ENCODE measurements around the gene SREBF1. TPM values are rescaled to one million over a fixed set of nuclear protein-coding genes. Genes with fewer than 3 reads are reported as not detected.
A peak's percentile ranks its signal among the peaks of the same experiment; 100 is the strongest.

SREBF1 gene
- total and polyA plus RNA-seq, 4 donors = 27.5 to 71.8 (median 45.8) TPM

- no peak overlapping the region for H3K27ac ChIP-seq (ENCODE audit: low read depth, low read length)
- no peaks in the 10 kb centered on the region for H3K27me3 ChIP-seq (ENCODE audit: control insufficient read depth, insufficient read depth, low read length)
- H3K4me1 ChIP-seq (ENCODE audit: control insufficient read depth, insufficient read depth, low read length) = peaks cover 62% of the 10 kb centered on the region
- 71% methylated on average over 3 of the region's 3 CpGs for WGBS (ENCODE audit: insufficient coverage)
- peaks cover 20% of the 10 kb centered on the region for H3K36me3 ChIP-seq (ENCODE audit: control insufficient read depth, insufficient read depth, low read length)
- no peak overlapping the region for H3K4me3 ChIP-seq (ENCODE audit: low read depth, low read length)
- no peak for DNase-seq (ENCODE audit: low read depth in 4 of 6, low spot score in 6 of 6)
- no peaks in the 10 kb centered on the region for H3K9me3 ChIP-seq (ENCODE audit: control insufficient read depth, insufficient read depth, low read length)
These were observed 59.9 kb downstream of the SREBF1 start for GRCh38 chr17:17776889-17777288.

GRCh38 chr17:17774009-17774881, 62.5 kb downstream of the SREBF1 start:
- Histone ChIP-seq H3K27ac (ENCODE audit: low read depth, low read length) (peak overlapping the region; percentile 11), H3K36me3 (ENCODE audit: control insufficient read depth, insufficient read depth, low read length) (peaks cover 31% of the 10 kb centered on the region), H3K4me1 (ENCODE audit: control insufficient read depth, insufficient read depth, low read length) (peaks cover 65% of the 10 kb centered on the region), H3K4me3 (ENCODE audit: low read depth, low read length) (no peak overlapping the region), H3K27me3 (ENCODE audit: control insufficient read depth, insufficient read depth, low read length) (no peaks in the 10 kb centered on the region), H3K9me3 (ENCODE audit: control insufficient read depth, insufficient read depth, low read length) (no peaks in the 10 kb centered on the region)
- DNase-seq (ENCODE audit: low read depth in 4 of 6, low spot score in 6 of 6) = no peak
- whole genome bisulfite sequencing (ENCODE audit: insufficient coverage) = 71% methylated on average over 15 of the region's 21 CpGs

GRCh38 chr17:17772231-17772630, 64.6 kb downstream of the SREBF1 start:
- Histone ChIP-seq H3K27me3 (ENCODE audit: control insufficient read depth, insufficient read depth, low read length) (no peaks in the 10 kb centered on the region), H3K4me3 (ENCODE audit: low read depth, low read length) (no peak overlapping the region), H3K9me3 (ENCODE audit: control insufficient read depth, insufficient read depth, low read length) (no peaks in the 10 kb centered on the region), H3K36me3 (ENCODE audit: control insufficient read depth, insufficient read depth, low read length) (peaks cover 32% of the 10 kb centered on the region), H3K27ac (ENCODE audit: low read depth, low read length) (no peak overlapping the region), H3K4me1 (ENCODE audit: control insufficient read depth, insufficient read depth, low read length) (peaks cover 67% of the 10 kb centered on the region)
- no peak for DNase-seq (ENCODE audit: low read depth in 4 of 6, low spot score in 6 of 6)
- 79% methylated on average over 3 of the region's 3 CpGs for WGBS (ENCODE audit: insufficient coverage)

- DNase-seq (ENCODE audit: low read depth in 4 of 6, low spot score in 6 of 6) = no peak
- no peak overlapping the region for H3K27ac ChIP-seq (ENCODE audit: low read depth, low read length)
- no peaks in the 10 kb centered on the region for H3K9me3 ChIP-seq (ENCODE audit: control insufficient read depth, insufficient read depth, low read length)
- peaks cover 32% of the 10 kb centered on the region for H3K36me3 ChIP-seq (ENCODE audit: control insufficient read depth, insufficient read depth, low read length)
- H3K4me1 ChIP-seq (ENCODE audit: control insufficient read depth, insufficient read depth, low read length) = peaks cover 72% of the 10 kb centered on the region
- H3K4me3 ChIP-seq (ENCODE audit: low read depth, low read length) = no peak overlapping the region
- 82% methylated on average over 9 of the region's 10 CpGs for WGBS (ENCODE audit: insufficient coverage)
- no peaks in the 10 kb centered on the region for H3K27me3 ChIP-seq (ENCODE audit: control insufficient read depth, insufficient read depth, low read length)
These were observed 65.1 kb downstream of the SREBF1 start for GRCh38 chr17:17771498-17772201.

GRCh38 chr17:17770632-17771044, 66.1 kb downstream of the SREBF1 start:
- Histone ChIP-seq H3K36me3 (ENCODE audit: control insufficient read depth, insufficient read depth, low read length) (peaks cover 37% of the 10 kb centered on the region), H3K27me3 (ENCODE audit: control insufficient read depth, insufficient read depth, low read length) (no peaks in the 10 kb centered on the region), H3K4me3 (ENCODE audit: low read depth, low read length) (no peak overlapping the region), H3K27ac (ENCODE audit: low read depth, low read length) (no peak overlapping the region), H3K9me3 (ENCODE audit: control insufficient read depth, insufficient read depth, low read length) (no peaks in the 10 kb centered on the region), H3K4me1 (ENCODE audit: control insufficient read depth, insufficient read depth, low read length) (peaks cover 79% of the 10 kb centered on the region)
- whole genome bisulfite sequencing (ENCODE audit: insufficient coverage) = 34% methylated on average over 13 of the region's 13 CpGs
- DNase-seq (ENCODE audit: low read depth in 4 of 6, low spot score in 6 of 6) = peak in 1 of 6 donors; percentile 79

- peak overlapping the region; percentile 47 for H3K27ac ChIP-seq (ENCODE audit: low read depth, low read length)
- peak in 1 of 6 donors; percentile 81 for DNase-seq (ENCODE audit: low read depth in 4 of 6, low spot score in 6 of 6)
- 48% methylated on average over 25 of the region's 25 CpGs for WGBS (ENCODE audit: insufficient coverage)
These were observed 66.7 kb downstream of the SREBF1 start for GRCh38 chr17:17769869-17770631.

GRCh38 chr17:17768424-17769088, 68.2 kb downstream of the SREBF1 start:
- Histone ChIP-seq H3K36me3 (ENCODE audit: control insufficient read depth, insufficient read depth, low read length) (peaks cover 39% of the 10 kb centered on the region), H3K27ac (ENCODE audit: low read depth, low read length) (no peak overlapping the region), H3K4me3 (ENCODE audit: low read depth, low read length) (no peak overlapping the region), H3K4me1 (ENCODE audit: control insufficient read depth, insufficient read depth, low read length) (peaks cover 72% of the 10 kb centered on the region), H3K9me3 (ENCODE audit: control insufficient read depth, insufficient read depth, low read length) (no peaks in the 10 kb centered on the region), H3K27me3 (ENCODE audit: control insufficient read depth, insufficient read depth, low read length) (no peaks in the 10 kb centered on the region)
- 49% methylated on average over 13 of the region's 14 CpGs for WGBS (ENCODE audit: insufficient coverage)
- no peak for DNase-seq (ENCODE audit: low read depth in 4 of 6, low spot score in 6 of 6)

More at GRCh38 chr17:17769869-17770631, 66.7 kb downstream of the SREBF1 start:
- H3K9me3 ChIP-seq (ENCODE audit: control insufficient read depth, insufficient read depth, low read length) = no peaks in the 10 kb centered on the region
- no peak overlapping the region for H3K4me3 ChIP-seq (ENCODE audit: low read depth, low read length)
- H3K4me1 ChIP-seq (ENCODE audit: control insufficient read depth, insufficient read depth, low read length) = peaks cover 81% of the 10 kb centered on the region
- H3K27me3 ChIP-seq (ENCODE audit: control insufficient read depth, insufficient read depth, low read length) = no peaks in the 10 kb centered on the region
- H3K36me3 ChIP-seq (ENCODE audit: control insufficient read depth, insufficient read depth, low read length) = peaks cover 40% of the 10 kb centered on the region

GRCh38 chr17:17767887-17768418, 68.8 kb downstream of the SREBF1 start:
- no peak for DNase-seq (ENCODE audit: low read depth in 4 of 6, low spot score in 6 of 6)
- H3K27ac ChIP-seq (ENCODE audit: low read depth, low read length) = peak overlapping the region; percentile 16
- WGBS (ENCODE audit: insufficient coverage) = 70% methylated on average over 3 of the region's 6 CpGs
- H3K36me3 ChIP-seq (ENCODE audit: control insufficient read depth, insufficient read depth, low read length) = peaks cover 43% of the 10 kb centered on the region
- peaks cover 78% of the 10 kb centered on the region for H3K4me1 ChIP-seq (ENCODE audit: control insufficient read depth, insufficient read depth, low read length)
- no peaks in the 10 kb centered on the region for H3K9me3 ChIP-seq (ENCODE audit: control insufficient read depth, insufficient read depth, low read length)
- no peaks in the 10 kb centered on the region for H3K27me3 ChIP-seq (ENCODE audit: control insufficient read depth, insufficient read depth, low read length)
- no peak overlapping the region for H3K4me3 ChIP-seq (ENCODE audit: low read depth, low read length)
